Right lobe of liver (tissue), 4 donors: ENCODE results near the gene UBASH3B.

ENCODE experiments used
- POLR2A ChIP-seq: fragments of 450-650 bp; IDR thresholded peaks from one replicate; pipeline ENCODE4 v1.6.1; 2017; ENCODE audit warnings: antibody characterized with exemption, mild to moderate bottlenecking
- TF ChIP-seq, protein P1 (sequence below), 4 donors: fragments of 200-600 bp in 3 of 4; fragments of 450-650 bp in 1 of 4; IDR thresholded peaks; one replicate each; pipeline versions ENCODE4 v1.5.1 to v1.8.0; 2016 to 2022; ENCODE audit warnings: antibody characterized with exemption in 4 of 4, mild to moderate bottlenecking in 2 of 4
- donor health status: DM: no; HTN: no; CAD: no.
- donor health status: DM: no; HTN: no; CAD: no.
- donor health status: DM: no; HTN: yes; CAD: no.

DNA sequence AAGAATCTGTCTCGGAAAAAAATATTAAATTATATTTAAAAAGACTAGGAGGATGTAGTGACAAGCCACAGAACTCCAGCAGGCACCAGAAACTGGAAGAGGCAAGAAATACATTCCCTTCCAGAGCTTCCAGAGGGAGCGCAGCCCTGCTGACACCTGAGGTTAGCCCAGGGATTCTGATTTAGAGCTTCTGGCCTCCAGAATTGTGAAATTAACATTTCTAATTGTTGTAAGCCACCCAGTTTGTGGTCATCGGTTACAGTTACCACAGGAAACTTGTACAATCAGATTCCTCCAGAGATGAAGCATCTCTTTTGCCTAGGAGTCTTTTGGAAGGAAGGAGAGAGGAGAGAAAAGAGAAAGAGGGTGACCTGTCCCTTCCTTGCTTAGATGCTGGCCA lies 6.4 kb upstream of the UBASH3B start:
- TF ChIP-seq, protein P1, sequence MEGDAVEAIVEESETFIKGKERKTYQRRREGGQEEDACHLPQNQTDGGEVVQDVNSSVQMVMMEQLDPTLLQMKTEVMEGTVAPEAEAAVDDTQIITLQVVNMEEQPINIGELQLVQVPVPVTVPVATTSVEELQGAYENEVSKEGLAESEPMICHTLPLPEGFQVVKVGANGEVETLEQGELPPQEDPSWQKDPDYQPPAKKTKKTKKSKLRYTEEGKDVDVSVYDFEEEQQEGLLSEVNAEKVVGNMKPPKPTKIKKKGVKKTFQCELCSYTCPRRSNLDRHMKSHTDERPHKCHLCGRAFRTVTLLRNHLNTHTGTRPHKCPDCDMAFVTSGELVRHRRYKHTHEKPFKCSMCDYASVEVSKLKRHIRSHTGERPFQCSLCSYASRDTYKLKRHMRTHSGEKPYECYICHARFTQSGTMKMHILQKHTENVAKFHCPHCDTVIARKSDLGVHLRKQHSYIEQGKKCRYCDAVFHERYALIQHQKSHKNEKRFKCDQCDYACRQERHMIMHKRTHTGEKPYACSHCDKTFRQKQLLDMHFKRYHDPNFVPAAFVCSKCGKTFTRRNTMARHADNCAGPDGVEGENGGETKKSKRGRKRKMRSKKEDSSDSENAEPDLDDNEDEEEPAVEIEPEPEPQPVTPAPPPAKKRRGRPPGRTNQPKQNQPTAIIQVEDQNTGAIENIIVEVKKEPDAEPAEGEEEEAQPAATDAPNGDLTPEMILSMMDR (IDR thresholded peaks at IDR 0.05): no peak
- TF ChIP-seq POLR2A: no peak
